HepG2 (cell line): ENCODE data around the gene CEMP1. TPM values are rescaled to one million over a fixed set of nuclear protein-coding genes. Genes with fewer than 3 reads are reported as not detected.

ENCODE experiments used
- CCDC6 ChIP-seq: sonication (generic); formaldehyde crosslinking; IDR thresholded peaks from 2 replicates; pipeline ENCODE4 v1.8.1; 2022; ENCODE audit warnings: mild to moderate bottlenecking, missing genetic modification reagents, moderate library complexity
- E2F1 ChIP-seq: sonication (generic); formaldehyde crosslinking; IDR thresholded peaks from 2 replicates; pipeline ENCODE4 v1.5.0; 2020; ENCODE audit warnings: missing genetic modification reagents
- FOSL1 ChIP-seq: sonication (generic); formaldehyde crosslinking; IDR thresholded peaks from 2 replicates; pipeline ENCODE4 v1.9.0; 2021; ENCODE audit warnings: missing genetic modification reagents, borderline replicate concordance
- FOXM1 ChIP-seq: sonication (generic); formaldehyde crosslinking; IDR thresholded peaks from 2 replicates; pipeline ENCODE4 v1.5.0; 2020; ENCODE audit warnings: missing genetic modification reagents
- HMG20A ChIP-seq: IDR thresholded peaks from 2 replicates; pipeline ENCODE4 v1.6.1; 2016; ENCODE audit warnings: borderline replicate concordance
- KAT7 ChIP-seq: IDR thresholded peaks from 2 replicates; pipeline ENCODE4 v1.6.1; 2018; ENCODE audit warnings: borderline replicate concordance, missing compliant biosample characterization
- MAZ ChIP-seq, 2 experiments: sonication (generic) in 1 of 2; formaldehyde crosslinking in 1 of 2; IDR thresholded peaks; 2 replicates each; pipeline versions ENCODE4 v1.5.0 to v1.6.1; 2012 to 2020; ENCODE audit warnings: low read depth in 2 of 2, mild to moderate bottlenecking in 2 of 2, borderline replicate concordance in 1 of 2, improper control_type of control experiment in 1 of 2, low read length in 1 of 2, missing genetic modification reagents in 1 of 2, moderate library complexity in 1 of 2
- NCOA2 ChIP-seq: sonication (generic); formaldehyde crosslinking; IDR thresholded peaks from 2 replicates; pipeline ENCODE4 v1.8.0; 2022; ENCODE audit warnings: inconsistent platforms
- NFATC3 ChIP-seq: sonication (generic); formaldehyde crosslinking; IDR thresholded peaks from 2 replicates; pipeline ENCODE4 v1.5.1; 2020; ENCODE audit warnings: mild to moderate bottlenecking, missing genetic modification reagents
- NR2C2 ChIP-seq: sonication (generic); formaldehyde crosslinking; IDR thresholded peaks from 2 replicates; pipeline ENCODE4 v1.4.0; 2020; ENCODE audit warnings: missing genetic modification reagents, mild to moderate bottlenecking, moderate library complexity, borderline replicate concordance
- NR2F2 ChIP-seq: IDR thresholded peaks from 2 replicates; pipeline ENCODE4 v1.6.1; 2012; ENCODE audit warnings: low read depth, inconsistent platforms, borderline replicate concordance
- PAWR ChIP-seq: sonication (generic); formaldehyde crosslinking; IDR thresholded peaks from 2 replicates; pipeline ENCODE4 v1.4.0; 2020; ENCODE audit warnings: missing genetic modification reagents, mild to moderate bottlenecking, borderline replicate concordance
- PCBP2 ChIP-seq: fragments of 200-400 bp; formaldehyde crosslinking; optimal IDR thresholded peaks from 2 replicates; pipeline ENCODE3; 2018; ENCODE audit warnings: low read length, low read depth; ENCODE audit not compliant: poor library complexity, severe bottlenecking
- RARA ChIP-seq: IDR thresholded peaks from 2 replicates; pipeline ENCODE4 v1.6.1; 2016; ENCODE audit warnings: missing genetic modification reagents, missing compliant biosample characterization
- SP1 ChIP-seq, 2 experiments: fragments of 450-650 bp in 1 of 2; sonication (generic) in 1 of 2; formaldehyde crosslinking in 1 of 2; IDR thresholded peaks; 2 replicates each; pipeline versions ENCODE4 v1.4.0 to v1.6.1; 2016 to 2020; ENCODE audit warnings: missing genetic modification reagents in 1 of 2
- TERF1 ChIP-seq: sonication (generic); formaldehyde crosslinking; IDR thresholded peaks from 2 replicates; pipeline ENCODE4 v1.8.0; 2022; ENCODE audit warnings: mild to moderate bottlenecking, missing genetic modification reagents, moderate library complexity
- TMF1 ChIP-seq: sonication (generic); formaldehyde crosslinking; IDR thresholded peaks from 2 replicates; pipeline ENCODE4 v1.8.1; 2022; ENCODE audit warnings: low read depth, missing genetic modification reagents
- ZBTB7A ChIP-seq: sonication (generic); formaldehyde crosslinking; IDR thresholded peaks from 2 replicates; pipeline ENCODE4 v1.8.0; 2022; ENCODE audit warnings: mild to moderate bottlenecking, missing genetic modification reagents
- ZNF207 ChIP-seq: fragments of 450-650 bp; IDR thresholded peaks from 2 replicates; pipeline ENCODE4 v1.6.1; 2016; ENCODE audit warnings: antibody characterized with exemption, borderline replicate concordance
- ZNF460 ChIP-seq: sonication (generic); formaldehyde crosslinking; IDR thresholded peaks from 2 replicates; pipeline ENCODE4 v1.5.1; 2020; ENCODE audit warnings: missing genetic modification reagents, mild to moderate bottlenecking, borderline replicate concordance
- ZNF547 ChIP-seq: sonication (generic); formaldehyde crosslinking; IDR thresholded peaks from 2 replicates; pipeline ENCODE4 v1.5.1; 2020; ENCODE audit warnings: mild to moderate bottlenecking, missing genetic modification reagents
- ZNF552 ChIP-seq: sonication (generic); formaldehyde crosslinking; IDR thresholded peaks from 2 replicates; pipeline ENCODE4 v1.9.0; 2022; ENCODE audit warnings: missing genetic modification reagents, mild to moderate bottlenecking, borderline replicate concordance
- ZNF557 ChIP-seq: sonication (generic); formaldehyde crosslinking; IDR thresholded peaks from 2 replicates; pipeline ENCODE4 v1.4.0; 2020; ENCODE audit warnings: missing genetic modification reagents
- ZNF567 ChIP-seq: sonication (generic); formaldehyde crosslinking; IDR thresholded peaks from 2 replicates; pipeline ENCODE4 v1.8.1; 2023; ENCODE audit warnings: mild to moderate bottlenecking, missing genetic modification reagents, borderline replicate concordance
- ZNF598 ChIP-seq: sonication (generic); formaldehyde crosslinking; IDR thresholded peaks from 2 replicates; pipeline ENCODE4 v1.5.1; 2020; ENCODE audit warnings: mild to moderate bottlenecking, missing genetic modification reagents, borderline replicate concordance
- ZNF7 ChIP-seq: IDR thresholded peaks from 2 replicates; pipeline ENCODE4 v1.6.1; 2016; ENCODE audit warnings: missing biosample characterization, missing genetic modification reagents
- ZNF737 ChIP-seq: sonication (generic); formaldehyde crosslinking; IDR thresholded peaks from 2 replicates; pipeline ENCODE4 v1.5.0; 2020; ENCODE audit warnings: missing genetic modification reagents, mild to moderate bottlenecking, borderline replicate concordance
- ZNF780A ChIP-seq: sonication (generic); formaldehyde crosslinking; IDR thresholded peaks from 2 replicates; pipeline ENCODE4 v1.8.0; 2022; ENCODE audit warnings: mild to moderate bottlenecking, missing genetic modification reagents, moderate library complexity
- ZZZ3 ChIP-seq: sonication (generic); formaldehyde crosslinking; IDR thresholded peaks from 2 replicates; pipeline ENCODE4 v1.4.0; 2020; ENCODE audit warnings: missing genetic modification reagents, mild to moderate bottlenecking, borderline replicate concordance
- polyA plus RNA-seq, 8 experiments: library from polyadenylated mRNA; depleted of rRNA in 3 of 8; stranded (reverse) in 7 of 8; unstranded in 1 of 8; fragments of >200 nt; fragmentation: Illumina TruSeq in 4 of 8; extraction: Trizol in 4 of 8; gene quantifications; 2 replicates each; pipeline versions ENCODE4 v1.2.1 to v1.2.3, GENCODE V29; 2011 to 2016; ENCODE audit warnings: low read depth in 4 of 8, missing spikeins in 1 of 8, mixed read lengths in 1 of 8; ENCODE audit not compliant: insufficient read depth in 1 of 8
- total RNA-seq, 5 experiments: library from RNA; depleted of rRNA; stranded (reverse); fragments of >200 nt; fragmentation: Illumina TruSeq; extraction: Trizol; gene quantifications; 2 replicates each; pipeline ENCODE4 v1.2.3, GENCODE V29; 2016; ENCODE audit warnings: low read depth in 1 of 5

The CEMP1 gene
- total and polyA plus RNA-seq, 2 of the 13 experiments (the other 11 are each of a cell fraction or from before 2014, with no cell fraction given), result not detected

GRCh38 chr16:2500918-2501750, 30.1 kb downstream of the CEMP1 start (continued):
- TF ChIP-seq E2F1 (CRISPR knock-in tag), result no peak
- no peak for TF ChIP-seq CCDC6 (CRISPR knock-in tag)
- TF ChIP-seq ZNF547 (CRISPR knock-in tag), result no peak
- TF ChIP-seq TMF1, result no peak
- TF ChIP-seq ZNF567, result no peak
- TF ChIP-seq FOXM1, result no peak
- TF ChIP-seq ZNF780A (CRISPR knock-in tag), result no peak
- TF ChIP-seq RARA (CRISPR knock-in tag), result 0 out of 2 replicates have a peak, but pooled peaks have one; percentile 6
- TF ChIP-seq ZNF207, result no peak
- TF ChIP-seq PAWR (CRISPR knock-in tag), result no peak
- no peak for TF ChIP-seq PCBP2
- no peak for TF ChIP-seq ZNF557 (CRISPR knock-in tag)
- TF ChIP-seq MAZ (IDR thresholded peaks at IDR 0.05; ENCODE audit: borderline replicate concordance, low read depth, low read length), result no peak
- peak; percentile 67; the same call in 1 of the 2 replicates for TF ChIP-seq MAZ (CRISPR knock-in tag; IDR thresholded peaks at IDR 0.05; ENCODE audit: low read depth)
- TF ChIP-seq HMG20A (CRISPR knock-in tag), result no peak
- TF ChIP-seq NCOA2, result no peak
- peak; percentile 81; the same call in 1 of the 2 replicates for TF ChIP-seq ZBTB7A (CRISPR knock-in tag)
- no peak for TF ChIP-seq NFATC3 (CRISPR knock-in tag)
- TF ChIP-seq NR2C2 (CRISPR knock-in tag), result no peak
- 0 out of 2 replicates have a peak, but pooled peaks have one; percentile 23 for TF ChIP-seq ZNF552 (CRISPR knock-in tag)
- TF ChIP-seq FOSL1, result no peak
- TF ChIP-seq KAT7 (CRISPR knock-in tag), result no peak; the same call in 1 of the 2 replicates
- TF ChIP-seq TERF1 (CRISPR knock-in tag), result no peak
- TF ChIP-seq NR2F2, result no peak
- TF ChIP-seq ZNF460 (CRISPR knock-in tag), result no peak
- no peak for TF ChIP-seq SP1 (IDR thresholded peaks at IDR 0.05)
- TF ChIP-seq SP1 (CRISPR knock-in tag; IDR thresholded peaks at IDR 0.05), result 0 out of 2 replicates have a peak, but pooled peaks have one; percentile 24
- no peak for TF ChIP-seq ZNF598 (CRISPR knock-in tag)
- no peak for TF ChIP-seq ZNF7 (CRISPR knock-in tag)
- no peak for TF ChIP-seq ZNF737 (CRISPR knock-in tag)
- TF ChIP-seq ZZZ3 (CRISPR knock-in tag), result no peak
